GM19193 (cell line): ENCODE results near the gene ELN.

Experiments
- POLR2A ChIP-seq: IDR thresholded peaks from 4 replicates; pipeline ENCODE4 v1.6.1; 2011; ENCODE audit not compliant: insufficient read depth, insufficient read length; ENCODE audit errors: extremely low read depth

Gene ELN

GRCh38 chr7:74027683-74028320 lies at the start of gene ELN:
TSS of gene ELN (plus strand) at chr7:74028173. CDS start at chr7:74028188, 15 bp downstream.
- TF ChIP-seq POLR2A: no peak

DNA sequence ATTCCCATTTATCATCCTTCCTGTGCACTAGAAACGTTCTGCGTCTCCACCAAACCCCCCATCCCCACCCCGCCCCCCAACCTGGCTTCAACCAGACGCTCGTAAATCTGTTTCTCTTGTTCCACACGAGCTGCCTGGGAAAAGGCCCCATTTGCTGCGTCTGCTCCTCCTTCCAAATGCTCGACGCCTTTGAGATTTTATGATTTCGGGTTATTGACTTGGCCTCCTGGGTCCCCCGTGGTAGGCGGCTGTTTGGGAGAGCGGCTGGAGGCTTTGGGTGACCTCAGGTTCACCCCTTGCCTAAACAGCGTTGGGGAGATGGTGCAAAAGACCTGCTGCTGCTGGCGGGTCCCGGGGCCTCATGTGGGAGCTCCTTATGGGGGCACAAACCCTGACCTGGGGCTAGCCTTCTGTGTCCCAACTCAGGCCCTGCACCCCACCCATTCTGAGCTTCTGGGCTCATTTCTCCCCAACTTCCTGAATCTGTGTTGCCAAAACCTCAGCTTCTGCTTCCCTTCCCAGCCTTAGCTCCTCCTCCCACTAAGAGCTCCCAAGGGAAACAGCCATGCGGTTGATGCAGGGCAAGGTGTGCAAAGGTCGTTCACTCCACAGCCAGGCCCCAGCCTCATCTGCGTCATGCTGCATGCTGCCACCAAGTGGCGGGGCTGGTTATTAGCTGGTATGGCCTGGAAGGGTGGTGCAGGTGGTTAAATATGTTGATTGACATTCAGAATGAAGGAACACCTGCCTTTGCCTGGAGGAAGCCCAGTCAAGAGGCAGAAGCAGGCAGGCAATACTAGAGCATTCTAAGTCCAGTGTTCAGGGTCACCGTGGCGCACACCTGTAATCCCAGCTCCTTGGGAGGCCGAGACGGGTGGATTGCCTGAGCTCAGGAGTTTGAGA lies 49.1 kb upstream of the ELN start:
- TF ChIP-seq POLR2A: no peak

DNA sequence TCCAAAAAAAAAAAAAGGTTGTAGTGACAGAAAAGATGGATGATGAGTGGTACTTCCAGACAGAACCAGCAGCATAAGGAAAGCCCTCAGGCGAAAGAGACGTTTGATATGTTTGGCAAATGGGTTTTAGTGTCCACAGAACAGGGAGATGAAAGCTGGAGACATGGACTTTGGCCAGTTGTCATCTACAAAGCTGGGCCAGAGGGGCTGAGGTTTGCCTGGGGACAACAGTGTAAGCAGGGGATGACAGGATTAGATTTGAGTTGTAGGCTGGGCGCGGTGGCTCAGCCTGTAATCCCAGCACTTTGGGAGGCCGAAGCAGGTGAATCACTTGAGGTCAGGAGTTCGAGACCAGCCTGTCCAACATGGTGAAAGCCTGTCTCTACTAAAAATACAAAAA lies 47.8 kb upstream of the ELN start:
- TF ChIP-seq POLR2A: no peak

GRCh38 chr7:73981933-73982332 lies 46.0 kb upstream of the ELN start:
- TF ChIP-seq POLR2A: no peak

GRCh38 chr7:73983437-73984164 lies 44.4 kb upstream of the ELN start:
- no peak for TF ChIP-seq POLR2A

- TF ChIP-seq POLR2A: no peak
Observed at GRCh38 chr7:73984481-73985205, 43.3 kb upstream of the ELN start.

GRCh38 chr7:73985737-73986141 lies 42.2 kb upstream of the ELN start:
- TF ChIP-seq POLR2A: no peak

GRCh38 chr7:73986158-73986631 lies 41.8 kb upstream of the ELN start:
- no peak for TF ChIP-seq POLR2A

- TF ChIP-seq POLR2A: no peak
Observed at GRCh38 chr7:73987298-73987697, 40.7 kb upstream of the ELN start.

- no peak for TF ChIP-seq POLR2A
Observed at GRCh38 chr7:73988197-73988596, 39.8 kb upstream of the ELN start.

GRCh38 chr7:73991522-73992100 lies 36.4 kb upstream of the ELN start:
- no peak for TF ChIP-seq POLR2A

DNA sequence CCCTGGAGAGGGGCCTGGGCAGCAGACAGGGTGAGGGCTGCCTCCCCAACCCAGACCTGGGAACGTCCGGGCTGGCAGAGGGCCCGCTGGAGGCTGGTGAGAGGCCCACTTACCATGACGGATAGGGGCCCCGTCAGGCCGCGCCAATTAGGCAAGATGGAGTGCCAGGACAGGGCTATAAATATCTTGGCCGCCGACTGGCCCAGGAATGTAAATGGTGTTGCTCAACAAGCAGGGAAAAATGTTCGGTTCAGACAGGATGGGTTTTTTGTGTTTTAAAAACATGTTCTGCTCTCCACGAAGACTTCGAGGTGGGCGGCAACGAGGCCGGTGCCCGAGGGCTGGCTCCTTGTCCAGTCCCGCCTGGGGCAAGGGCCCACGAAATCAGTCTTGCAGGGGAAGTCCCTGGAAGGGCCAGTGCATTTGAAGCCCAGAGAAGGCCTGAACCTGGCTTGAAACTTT lies 35.8 kb upstream of the ELN start:
- no peak for TF ChIP-seq POLR2A

DNA sequence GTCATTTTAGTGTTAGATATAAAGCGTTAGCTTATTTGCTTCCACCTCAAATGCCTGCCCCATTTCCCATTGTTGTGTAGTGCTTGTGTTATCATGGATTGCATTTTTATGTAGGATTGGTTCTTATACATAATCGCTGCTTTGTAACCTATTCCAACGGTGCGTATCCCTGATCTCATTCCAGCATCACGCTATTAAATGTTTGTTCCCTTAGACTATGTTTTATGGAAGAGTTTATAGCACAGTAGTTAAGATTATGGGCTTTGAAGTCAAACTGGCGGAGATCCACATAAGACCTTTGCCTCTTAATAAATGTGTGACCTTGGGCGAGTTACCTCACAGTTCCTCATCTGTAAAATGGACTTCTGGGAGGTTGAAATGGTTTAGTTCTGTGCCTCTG lies 34.0 kb upstream of the ELN start:
- TF ChIP-seq POLR2A: no peak

DNA sequence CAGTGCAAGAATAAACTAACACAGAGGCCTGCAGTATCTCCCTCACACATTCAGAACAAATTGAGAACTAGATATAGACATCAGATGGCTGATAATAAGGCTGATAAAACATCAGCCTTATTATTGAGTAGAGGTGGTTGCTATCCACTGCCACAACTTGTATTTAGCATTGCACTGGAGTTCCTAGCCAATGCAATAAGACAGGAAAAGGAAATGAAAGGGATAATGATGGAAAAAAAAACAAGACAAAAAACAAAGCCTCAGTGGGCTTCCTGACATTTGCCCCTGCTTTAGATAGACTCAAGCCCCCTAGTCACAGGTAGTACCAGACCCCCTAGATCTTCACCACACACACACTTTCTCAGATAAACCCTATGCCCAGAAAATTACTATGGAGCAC lies 33.2 kb upstream of the ELN start:
- no peak for TF ChIP-seq POLR2A
